ENCODE data around the gene HMGCS2. TPM values are rescaled to one million over a fixed set of nuclear protein-coding genes. Genes with fewer than 3 reads are reported as not detected.

The HMGCS2 gene
- total RNA-seq, 1 donor = not detected

DNA sequence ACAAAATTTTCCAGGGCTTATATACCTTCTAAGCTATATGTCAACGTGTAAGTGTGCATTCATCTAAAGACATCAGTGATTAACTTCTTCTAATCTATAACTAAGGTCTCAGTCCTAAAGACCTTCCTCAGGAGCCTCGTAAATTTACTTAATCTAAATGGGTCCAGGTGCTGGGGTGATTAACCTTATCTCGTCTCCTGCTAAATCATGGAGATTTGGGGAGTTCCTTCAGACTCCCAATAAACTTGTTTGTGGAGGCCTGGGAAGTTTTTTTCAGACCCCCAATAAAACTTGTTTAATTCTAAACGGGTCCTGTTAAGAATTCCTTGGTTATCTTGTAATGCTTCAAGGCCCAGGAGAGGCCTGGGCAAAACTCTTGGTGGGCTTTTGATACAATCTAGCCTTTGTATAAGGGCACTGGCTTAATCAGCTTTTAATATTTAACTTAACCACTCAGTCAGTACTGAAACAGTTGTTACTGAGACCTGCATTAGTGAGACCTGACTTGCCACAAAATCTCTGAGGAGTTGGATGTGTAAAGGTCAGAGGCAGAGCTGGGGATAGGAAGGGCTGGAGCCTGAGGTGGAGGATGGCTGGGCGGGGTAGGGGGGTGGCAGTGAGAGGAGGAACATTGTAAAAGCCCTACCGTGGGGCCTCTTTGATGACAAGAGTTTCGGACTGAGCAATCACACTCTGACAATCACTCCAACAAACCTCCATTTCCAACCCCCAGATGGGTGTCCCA, 6.2 kb upstream of the HMGCS2 start:
- no peak for TF ChIP-seq CTCF (IDR thresholded peaks at IDR 0.05; ENCODE audit: insufficient read depth, low read depth, low read length)
- DNase-seq (ENCODE audit: low read depth) = peak; percentile 22

GRCh38 chr1:119773711-119774241, 5.1 kb upstream of the HMGCS2 start:
- no peak for TF ChIP-seq CTCF (IDR thresholded peaks at IDR 0.05; ENCODE audit: insufficient read depth, low read depth, low read length)
- DNase-seq (ENCODE audit: low read depth) = peak; percentile 86
- no peak overlapping the region for H3K4me3 ChIP-seq (ENCODE audit: low read depth, low read length)

More for the DNA sequence above, 6.2 kb upstream of the HMGCS2 start:
- H3K4me3 ChIP-seq (ENCODE audit: low read depth, low read length) = no peak overlapping the region

DNA sequence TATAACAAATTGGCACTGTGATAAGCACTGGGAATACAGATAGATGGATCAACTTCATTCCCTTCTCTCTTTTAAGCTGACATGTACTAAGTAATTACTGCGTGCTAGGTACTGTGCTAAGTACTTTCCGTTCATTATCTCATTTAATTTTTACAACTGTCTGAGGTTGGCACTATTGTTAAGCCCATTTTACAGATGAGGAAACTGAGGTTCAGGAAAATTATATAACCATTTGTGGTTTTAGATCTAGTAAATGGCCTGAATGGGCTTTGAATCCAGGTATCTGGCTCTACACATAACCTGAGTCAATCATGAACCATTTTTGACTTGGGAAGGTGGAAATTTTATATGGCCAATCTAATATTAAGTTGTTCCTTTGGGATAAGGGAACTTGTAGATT, 3.6 kb upstream of the HMGCS2 start:
- no peak for DNase-seq (ENCODE audit: low read depth)
- no peak for TF ChIP-seq CTCF (IDR thresholded peaks at IDR 0.05; ENCODE audit: insufficient read depth, low read depth, low read length)
- H3K4me3 ChIP-seq (ENCODE audit: low read depth, low read length) = no peak overlapping the region

DNA sequence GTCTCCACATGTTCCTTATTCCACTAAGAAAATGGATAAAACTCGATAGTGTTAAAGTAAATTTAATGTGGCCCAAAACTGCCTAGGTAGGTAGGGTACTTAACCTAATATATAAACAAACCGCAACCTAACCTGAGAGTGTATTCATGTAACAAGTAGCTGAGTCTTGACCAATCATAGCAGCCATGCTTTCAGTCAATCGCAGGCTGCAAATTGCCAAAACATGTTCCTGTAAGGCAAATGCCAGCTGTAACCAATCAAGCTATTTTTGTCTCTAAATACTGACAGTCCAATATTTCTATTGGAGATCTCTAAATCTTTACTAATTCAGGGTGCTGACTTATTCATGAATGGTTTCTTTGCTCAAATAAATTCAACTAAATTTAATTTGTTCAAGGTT, 3.1 kb upstream of the HMGCS2 start:
- DNase-seq (ENCODE audit: low read depth) = no peak
- H3K4me3 ChIP-seq (ENCODE audit: low read depth, low read length) = no peak overlapping the region
- no peak for TF ChIP-seq CTCF (IDR thresholded peaks at IDR 0.05; ENCODE audit: insufficient read depth, low read depth, low read length)

DNA sequence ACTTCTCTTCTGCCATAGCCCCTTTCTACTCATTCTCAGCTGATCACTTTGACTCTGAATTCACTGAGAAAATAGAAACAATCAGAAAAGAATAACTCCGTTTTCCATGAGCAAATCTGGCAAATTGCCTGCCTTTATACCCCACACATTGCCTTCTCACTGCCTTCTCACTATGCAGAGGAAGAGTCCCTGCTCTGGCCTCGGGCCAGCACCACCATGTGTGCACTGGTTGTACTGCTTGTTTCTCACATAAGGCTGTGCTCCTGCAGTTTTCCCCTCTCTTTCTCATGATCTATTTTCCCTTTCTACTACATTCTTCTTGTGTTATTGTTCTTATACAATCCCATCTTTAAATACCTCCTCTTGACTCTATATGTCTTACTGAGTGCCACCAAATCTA, 2.3 kb upstream of the HMGCS2 start:
- DNase-seq (ENCODE audit: low read depth) = no peak
- H3K4me3 ChIP-seq (ENCODE audit: low read depth, low read length) = no peak overlapping the region
- no peak for TF ChIP-seq CTCF (IDR thresholded peaks at IDR 0.05; ENCODE audit: insufficient read depth, low read depth, low read length)

DNA sequence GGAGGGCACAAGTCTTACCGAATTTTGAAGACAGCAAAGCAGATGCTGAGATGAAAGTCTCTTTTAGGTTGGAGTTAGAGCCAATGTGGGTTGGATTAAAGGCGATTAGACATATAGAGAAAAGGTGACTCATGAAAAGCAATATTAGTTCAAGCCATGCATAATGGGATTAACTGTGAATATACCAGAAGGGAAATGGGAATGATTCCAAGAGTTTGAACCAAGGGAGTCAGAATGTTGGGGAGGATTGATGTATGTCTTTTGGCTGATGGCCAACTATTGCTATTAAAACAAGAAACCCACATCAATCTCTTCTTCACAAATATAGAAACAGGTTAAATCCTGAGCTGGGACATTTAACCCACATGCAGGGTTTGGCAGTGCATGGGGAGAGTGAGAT, 1.2 kb downstream of the HMGCS2 start:
- no peak overlapping the region for H3K4me3 ChIP-seq (ENCODE audit: low read depth, low read length)
- no peak for DNase-seq (ENCODE audit: low read depth)
- TF ChIP-seq CTCF (IDR thresholded peaks at IDR 0.05; ENCODE audit: insufficient read depth, low read depth, low read length) = no peak
